ENCODE data around the gene FOLR1.
A peak's percentile ranks its signal among the peaks of the same experiment; 100 is the strongest.
"Not testable (repeated sequence)": the region's sequence is repeated elsewhere in the genome, so short reads cannot be mapped to it uniquely, and the experiment has no call there.

FOLR1 gene

DNA sequence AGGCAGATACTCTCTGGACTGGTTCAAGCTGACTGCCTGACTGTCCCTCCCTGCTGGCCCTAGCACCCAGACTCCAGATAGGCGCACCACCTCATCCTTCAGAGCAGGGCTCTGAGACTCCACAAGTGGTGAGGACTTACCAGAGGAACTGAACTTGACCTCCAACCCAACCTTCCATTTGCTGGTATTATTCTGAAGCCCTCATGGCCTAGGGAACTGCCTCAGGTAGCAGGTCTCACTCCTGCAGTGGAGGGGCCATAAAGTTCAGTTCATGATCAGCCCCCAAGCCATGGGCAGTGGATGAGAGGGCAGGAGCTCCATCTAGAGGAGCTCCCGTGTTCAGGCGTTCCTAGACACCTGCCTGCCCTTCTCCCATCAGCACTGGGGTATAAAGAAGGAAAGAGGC, 10.4 kb upstream of the FOLR1 start:
- DNase-seq (ENCODE audit: low read depth): not testable (repeated sequence)

DNA sequence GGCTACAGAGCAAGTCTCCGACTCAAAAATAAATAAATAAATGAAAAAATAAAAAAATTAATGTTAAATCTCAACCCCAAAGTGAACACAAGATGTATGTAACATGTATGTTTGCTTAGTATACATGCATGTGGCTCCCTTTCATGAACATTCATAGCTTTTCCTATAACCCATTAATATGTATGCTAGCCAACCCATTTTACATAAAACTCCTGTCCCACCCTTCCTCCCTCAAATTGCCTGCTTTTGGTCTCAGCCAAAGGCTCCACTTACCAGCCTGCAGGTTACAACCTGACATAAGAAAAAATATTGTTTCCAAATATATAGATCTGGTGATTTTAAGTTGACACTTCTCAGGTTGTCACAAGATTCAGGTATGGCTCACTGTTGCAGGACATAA, 3.7 kb upstream of the FOLR1 start:
- DNase-seq (ENCODE audit: low read depth): no peak

DNA sequence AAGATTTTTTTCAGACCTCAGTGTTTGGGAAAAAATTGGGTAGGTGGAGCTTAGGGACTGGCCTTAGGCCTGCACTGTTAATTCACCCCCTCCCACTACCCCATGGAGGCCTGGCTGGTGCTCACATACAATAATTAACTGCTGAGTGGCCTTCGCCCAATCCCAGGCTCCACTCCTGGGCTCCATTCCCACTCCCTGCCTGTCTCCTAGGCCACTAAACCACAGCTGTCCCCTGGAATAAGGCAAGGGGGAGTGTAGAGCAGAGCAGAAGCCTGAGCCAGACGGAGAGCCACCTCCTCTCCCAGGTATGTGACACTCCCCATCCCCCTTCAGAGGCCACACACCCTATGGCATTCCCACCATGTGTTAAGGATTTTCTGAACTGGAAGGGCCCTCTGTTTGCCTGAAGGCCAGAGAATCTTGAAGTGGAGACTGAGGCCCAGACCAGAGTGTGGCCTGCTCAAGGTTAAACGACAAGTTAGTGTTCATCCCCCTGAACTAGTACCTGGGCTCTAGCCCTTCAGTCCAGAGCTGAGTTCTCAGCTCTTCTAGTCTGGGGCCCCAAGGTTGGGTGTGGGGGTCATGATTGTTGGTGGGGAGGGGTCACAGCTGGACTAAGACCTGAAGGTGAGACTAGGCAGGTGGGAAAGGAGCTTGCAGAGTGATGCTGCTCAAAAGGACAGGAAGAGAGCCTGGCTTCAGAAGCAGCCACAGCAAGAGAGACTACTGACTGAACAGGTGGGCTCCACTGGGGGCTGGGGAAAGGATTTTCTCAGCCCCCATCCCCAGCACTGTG, 2.3 kb upstream of the FOLR1 start:
- DNase-seq (ENCODE audit: low read depth): no peak

DNA sequence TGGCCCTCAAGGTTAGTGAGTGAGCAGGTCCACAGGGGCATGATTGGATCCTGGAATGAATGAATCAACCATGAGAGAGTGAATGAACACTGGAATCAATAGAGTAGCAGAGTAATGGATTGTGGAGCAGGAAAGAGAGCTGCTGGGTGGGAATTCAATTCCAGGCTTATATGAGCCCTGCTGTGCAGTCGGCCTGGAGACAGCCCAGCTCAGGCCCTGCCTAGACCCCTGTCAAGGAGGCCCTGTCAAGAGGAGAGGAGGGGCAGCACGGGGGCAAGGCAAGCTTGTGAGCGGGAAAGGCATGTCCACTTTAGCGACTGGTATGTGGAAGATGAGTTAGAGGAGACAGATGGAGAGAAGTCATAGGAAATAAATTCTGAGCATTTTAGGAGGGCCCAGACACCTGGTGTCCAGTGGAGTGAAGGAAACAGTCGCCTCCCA, 1.3 kb upstream of the FOLR1 start:
- DNase-seq (ENCODE audit: low read depth): no peak

DNA sequence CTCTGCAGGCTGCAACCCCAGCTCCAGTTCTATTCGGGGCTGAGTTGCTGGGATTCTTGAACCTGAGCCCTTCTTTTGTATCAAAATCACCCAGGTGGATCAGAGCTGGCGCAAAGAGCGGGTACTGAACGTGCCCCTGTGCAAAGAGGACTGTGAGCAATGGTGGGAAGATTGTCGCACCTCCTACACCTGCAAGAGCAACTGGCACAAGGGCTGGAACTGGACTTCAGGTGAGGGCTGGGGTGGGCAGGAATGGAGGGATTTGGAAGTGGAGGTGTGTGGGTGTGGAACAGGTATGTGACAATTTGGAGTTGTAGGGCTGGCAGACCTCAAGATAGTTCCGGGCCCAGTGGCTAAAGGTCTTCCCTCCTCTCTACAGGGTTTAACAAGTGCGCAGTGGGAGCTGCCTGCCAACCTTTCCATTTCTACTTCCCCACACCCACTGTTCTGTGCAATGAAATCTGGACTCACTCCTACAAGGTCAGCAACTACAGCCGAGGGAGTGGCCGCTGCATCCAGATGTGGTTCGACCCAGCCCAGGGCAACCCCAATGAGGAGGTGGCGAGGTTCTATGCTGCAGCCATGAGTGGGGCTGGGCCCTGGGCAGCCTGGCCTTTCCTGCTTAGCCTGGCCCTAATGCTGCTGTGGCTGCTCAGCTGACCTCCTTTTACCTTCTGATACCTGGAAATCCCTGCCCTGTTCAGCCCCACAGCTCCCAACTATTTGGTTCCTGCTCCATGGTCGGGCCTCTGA, 3.8 kb downstream of the FOLR1 start:
- no peak for DNase-seq (ENCODE audit: low read depth)

DNA sequence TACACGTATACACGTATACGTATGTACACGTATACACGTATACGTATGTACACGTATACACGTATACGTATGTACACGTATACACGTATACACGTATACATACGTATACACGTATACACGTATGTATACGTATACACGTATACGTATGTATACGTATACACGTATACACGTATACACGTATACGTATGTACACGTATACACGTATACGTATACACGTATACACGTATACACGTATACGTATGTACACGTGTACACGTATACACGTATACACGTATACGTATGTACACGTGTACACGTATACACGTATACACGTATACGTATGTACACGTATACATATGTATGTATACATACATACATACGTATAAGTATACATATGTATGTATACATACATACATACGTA, 9.5 kb downstream of the FOLR1 start:
- not testable (repeated sequence) for DNase-seq (ENCODE audit: low read depth)

DNA sequence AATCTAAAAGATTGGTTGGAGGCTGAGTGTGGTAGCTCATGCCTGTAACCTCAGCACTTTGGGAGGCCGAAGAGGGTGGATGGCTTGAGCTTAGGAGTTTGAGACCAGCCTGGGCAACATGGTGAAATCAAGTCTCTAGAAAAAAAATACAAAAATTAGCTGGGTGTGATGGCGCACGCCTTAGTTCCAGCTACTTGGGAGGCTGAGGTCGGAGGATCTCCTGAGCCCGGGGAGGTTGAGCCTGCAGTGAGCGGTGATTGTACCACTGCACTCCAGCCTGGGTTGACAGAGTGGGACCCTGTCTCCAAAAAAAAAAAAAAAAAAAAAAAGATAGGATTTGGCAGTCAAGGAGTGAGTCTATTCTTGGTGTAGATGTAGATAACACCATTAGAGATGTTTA, 10.6 kb downstream of the FOLR1 start:
- no peak for DNase-seq (ENCODE audit: low read depth)

DNA sequence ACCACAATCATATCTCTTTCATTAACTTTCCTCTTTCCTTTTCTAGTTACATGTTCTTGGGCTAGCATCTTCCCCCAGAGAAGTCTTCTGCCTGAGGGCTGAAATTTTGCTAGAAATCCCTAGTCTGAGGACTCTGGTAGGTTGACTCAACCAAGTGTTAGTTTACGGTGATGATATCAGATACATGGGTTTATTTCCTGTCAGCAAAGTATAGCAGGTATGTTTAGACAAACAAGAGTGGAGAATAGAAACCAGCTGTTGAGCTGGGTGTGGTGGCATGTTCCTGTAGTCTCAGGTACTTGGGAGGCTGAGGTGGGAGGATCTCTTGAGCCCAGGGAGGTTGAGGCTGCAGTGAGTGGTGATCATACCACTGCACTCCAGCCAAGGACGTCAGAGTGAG, 11.2 kb downstream of the FOLR1 start:
- DNase-seq (ENCODE audit: low read depth): no peak

DNA sequence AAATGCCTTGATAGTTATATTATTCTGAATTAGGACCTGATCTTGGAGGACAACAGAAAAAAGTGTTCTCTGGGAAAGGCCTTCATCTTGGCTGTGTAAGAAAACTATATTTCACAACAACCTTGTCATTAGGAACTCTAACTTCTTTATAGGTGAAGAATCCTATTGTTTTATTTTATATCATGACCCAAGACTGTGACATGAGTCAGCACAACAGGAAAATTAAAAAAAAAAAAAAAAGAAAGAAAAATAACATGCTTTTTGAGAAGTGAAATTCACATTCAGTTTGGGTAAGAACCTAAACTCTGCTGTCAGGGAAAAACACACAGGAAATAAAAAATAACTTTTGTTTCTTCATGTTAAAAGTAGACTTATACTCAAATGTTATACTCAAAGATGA, 12.9 kb downstream of the FOLR1 start:
- DNase-seq (ENCODE audit: low read depth): no peak

DNA sequence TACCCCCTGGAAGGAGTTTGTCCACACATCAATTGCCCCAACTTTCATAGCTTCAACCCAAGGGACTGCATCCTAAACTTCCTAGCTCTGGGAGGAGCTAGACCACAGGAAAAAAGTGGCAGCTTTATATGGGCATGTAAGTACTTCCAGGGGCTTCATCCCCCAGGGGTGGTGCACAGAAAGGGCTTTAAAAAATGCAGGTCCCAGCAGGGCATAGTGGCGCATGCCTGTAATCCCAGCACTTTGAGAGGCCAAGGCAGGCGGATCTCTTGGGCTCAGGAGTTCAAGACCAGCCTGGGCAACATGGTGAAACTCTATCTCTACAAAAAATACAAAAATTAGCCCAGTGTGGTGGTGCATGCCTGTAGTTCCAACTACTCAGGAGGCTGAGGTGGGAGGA, 14.9 kb downstream of the FOLR1 start:
- DNase-seq (ENCODE audit: low read depth): not testable (repeated sequence)

DNA sequence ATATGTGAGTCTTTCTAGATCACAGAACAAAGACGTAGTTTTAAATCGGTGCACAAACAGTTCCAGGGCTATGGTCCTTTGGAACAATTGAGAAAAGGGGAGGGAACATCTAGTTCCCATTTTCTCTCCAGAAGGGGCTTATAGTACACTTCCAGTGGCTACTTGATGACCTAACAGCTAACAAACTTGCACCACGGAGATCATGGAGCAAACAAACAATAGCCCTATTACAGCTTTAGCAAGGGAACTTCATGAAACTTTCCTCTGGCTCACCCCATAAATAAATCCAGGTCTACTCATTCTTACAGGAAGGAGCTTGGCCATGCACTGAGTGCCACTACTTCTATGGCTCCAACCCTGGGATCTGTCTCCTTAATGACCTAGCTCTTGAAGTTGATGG, 16.3 kb downstream of the FOLR1 start:
- DNase-seq (ENCODE audit: low read depth): no peak

DNA sequence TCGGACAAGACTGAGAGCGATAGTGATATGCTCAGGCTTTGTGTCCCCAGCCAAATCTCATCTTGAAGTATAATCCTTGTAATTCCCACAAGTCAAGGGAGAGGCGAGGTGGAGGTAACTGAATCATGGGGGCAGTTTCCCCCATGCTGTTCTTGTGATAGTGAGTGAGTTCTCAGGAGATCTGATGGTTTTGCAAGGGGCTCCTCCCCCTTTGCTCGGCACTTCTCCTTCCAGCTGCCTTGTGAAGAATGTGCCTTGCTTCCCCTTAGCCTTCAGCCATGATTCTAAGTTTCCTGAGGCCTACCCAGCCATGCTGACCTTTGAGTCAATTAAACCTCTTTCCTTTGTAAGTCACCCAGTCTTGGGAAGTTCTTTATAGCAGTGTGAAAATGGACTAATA, 17.2 kb downstream of the FOLR1 start:
- no peak for DNase-seq (ENCODE audit: low read depth)

DNA sequence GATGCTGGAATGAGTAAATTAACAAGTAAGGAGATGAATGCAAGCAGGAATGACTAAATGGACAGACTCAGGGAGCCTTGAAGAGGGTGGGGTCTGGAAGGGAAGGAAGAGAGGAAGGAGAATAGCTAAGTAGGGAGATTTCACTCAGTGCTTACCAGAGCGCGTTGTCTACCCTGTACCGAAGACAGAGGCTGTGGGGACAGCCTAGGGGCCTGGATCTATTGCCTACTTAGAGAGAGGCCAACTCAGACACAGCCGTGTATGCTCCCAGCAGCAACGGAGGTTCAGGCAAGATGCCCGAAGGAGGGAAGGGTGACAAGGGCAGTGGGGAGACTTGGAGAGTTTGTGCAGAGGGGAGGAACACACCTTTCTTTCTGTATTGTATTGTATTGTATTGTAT, 24.7 kb downstream of the FOLR1 start, which contains the start of gene FOLR2:
Gene FOLR2, plus strand, starts transcription at position 157 of the 400 bp plus-strand sequence. CDS start 1,791 bp downstream, outside the sequence.
- no peak for DNase-seq (ENCODE audit: low read depth)

DNA sequence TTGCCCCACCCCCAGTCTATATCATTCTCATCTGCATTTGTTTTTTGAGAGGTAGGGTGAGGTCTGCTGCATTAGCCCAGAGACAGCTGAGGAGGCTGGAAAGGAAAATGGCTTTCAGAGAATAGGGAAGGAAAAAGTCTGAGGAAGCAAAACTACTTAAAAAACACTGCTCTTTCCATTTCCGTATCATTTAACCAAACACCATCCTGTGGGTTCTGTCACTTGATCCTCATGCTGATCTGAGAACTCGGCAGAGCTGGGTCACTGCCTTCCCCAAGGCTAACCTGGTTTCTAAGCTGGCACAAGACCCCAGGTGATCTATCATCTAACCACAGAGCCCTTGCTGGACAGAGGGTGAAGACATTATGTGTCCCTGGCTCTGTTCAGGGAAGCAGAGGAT, 25.9 kb downstream of the FOLR1 start:
- no peak for DNase-seq (ENCODE audit: low read depth)

DNA sequence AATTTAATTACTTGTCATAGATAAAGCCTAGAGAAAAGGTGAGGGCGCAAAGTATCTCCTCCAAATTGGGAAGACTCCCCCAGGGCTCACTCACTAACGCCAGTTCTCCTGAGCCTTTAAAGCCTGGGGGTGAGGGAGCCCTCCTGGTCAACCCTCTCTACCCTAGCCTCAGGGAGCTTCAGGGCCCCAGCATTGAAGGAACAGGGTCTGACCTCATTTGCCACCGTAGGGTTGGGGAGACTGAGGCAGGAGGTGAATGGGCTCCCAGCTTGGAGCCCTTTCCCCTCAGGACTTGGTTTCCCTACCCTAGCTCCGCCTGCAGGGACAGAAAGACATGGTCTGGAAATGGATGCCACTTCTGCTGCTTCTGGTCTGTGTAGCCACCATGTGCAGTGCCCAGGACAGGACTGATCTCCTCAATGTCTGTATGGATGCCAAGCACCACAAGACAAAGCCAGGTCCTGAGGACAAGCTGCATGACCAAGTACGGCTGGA, 26.4 kb downstream of the FOLR1 start:
- no peak for DNase-seq (ENCODE audit: low read depth)

DNA sequence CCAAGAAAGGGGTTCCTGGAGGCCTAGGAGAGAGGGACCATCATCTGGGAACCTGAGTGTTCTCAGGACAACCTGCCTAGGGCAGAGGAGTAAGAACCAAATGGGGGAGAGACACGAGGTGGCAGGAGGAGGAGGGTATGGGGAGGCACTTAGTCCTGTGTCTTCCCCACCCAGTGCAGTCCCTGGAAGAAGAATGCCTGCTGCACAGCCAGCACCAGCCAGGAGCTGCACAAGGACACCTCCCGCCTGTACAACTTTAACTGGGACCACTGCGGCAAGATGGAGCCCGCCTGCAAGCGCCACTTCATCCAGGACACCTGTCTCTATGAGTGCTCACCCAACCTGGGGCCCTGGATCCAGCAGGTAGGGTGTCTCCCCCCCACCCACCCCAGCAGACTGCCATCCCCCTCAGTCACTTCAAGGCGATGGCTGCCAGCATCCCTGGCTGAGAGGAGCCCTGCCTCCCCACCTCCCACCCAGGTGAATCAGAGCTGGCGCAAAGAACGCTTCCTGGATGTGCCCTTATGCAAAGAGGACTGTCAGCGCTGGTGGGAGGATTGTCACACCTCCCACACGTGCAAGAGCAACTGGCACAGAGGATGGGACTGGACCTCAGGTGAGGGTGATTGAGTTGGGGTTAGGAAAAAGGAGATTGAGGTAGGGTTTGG, 28.9 kb downstream of the FOLR1 start:
- DNase-seq (ENCODE audit: low read depth): no peak

DNA sequence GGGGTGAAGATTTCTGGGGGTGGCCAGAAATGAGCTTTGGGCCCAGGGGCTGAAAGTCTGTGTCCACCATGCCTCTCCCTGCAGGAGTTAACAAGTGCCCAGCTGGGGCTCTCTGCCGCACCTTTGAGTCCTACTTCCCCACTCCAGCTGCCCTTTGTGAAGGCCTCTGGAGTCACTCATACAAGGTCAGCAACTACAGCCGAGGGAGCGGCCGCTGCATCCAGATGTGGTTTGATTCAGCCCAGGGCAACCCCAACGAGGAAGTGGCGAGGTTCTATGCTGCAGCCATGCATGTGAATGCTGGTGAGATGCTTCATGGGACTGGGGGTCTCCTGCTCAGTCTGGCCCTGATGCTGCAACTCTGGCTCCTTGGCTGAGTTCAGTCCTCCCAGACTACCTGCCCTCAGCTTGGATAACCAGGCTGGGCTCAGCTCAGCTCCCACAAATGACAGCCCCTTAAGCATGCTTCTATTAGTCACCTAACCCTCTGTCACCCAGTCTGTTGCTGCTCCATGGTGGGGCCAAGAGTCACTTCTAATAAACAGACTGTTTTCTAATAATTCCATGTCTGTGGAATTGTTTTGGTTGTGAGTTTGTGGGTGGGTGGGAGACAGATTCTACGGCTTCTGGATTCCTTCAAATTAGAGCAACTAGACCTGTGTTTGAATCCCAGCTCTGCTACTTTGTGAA, 29.6 kb downstream of the FOLR1 start:
- DNase-seq (ENCODE audit: low read depth): no peak

DNA sequence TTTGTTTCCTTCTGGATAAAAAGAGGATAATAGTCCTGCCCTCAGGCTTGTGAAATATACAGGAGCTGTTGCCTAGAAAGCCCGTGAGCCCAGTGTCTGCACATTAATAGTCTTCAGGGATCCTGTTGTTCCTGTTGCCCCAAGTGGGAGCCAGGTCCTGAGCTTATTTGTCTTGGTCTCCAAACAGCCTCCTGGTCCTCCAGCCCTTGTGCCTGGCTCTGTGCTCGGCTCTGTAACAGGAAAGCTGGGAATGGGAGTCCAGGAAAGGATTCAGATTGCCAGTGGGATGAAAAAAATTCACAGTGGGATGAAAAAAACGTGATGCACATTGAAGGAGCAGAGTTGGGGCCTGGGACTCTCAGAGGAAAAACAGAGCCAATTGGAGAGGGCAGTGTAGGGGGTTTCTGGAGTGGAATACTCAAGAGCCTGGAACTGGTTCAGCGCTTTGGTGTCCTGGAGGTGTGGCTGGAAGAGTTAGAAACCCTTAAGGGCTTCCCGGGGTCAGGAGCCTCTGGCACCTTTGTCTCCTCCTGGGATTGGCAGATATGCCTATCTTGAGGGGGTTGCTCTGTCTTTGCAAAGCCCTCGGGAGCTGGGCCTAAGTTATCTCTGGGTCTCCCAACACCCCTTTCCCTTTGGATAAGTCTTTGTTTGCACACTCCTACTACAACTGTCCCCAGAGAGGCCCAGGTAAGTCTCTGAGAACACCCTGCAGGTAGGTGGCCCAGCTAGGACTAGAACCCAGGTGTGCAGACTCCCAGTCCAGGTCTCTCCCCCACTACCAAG, 30.4 kb downstream of the FOLR1 start:
- no peak for DNase-seq (ENCODE audit: low read depth)

DNA sequence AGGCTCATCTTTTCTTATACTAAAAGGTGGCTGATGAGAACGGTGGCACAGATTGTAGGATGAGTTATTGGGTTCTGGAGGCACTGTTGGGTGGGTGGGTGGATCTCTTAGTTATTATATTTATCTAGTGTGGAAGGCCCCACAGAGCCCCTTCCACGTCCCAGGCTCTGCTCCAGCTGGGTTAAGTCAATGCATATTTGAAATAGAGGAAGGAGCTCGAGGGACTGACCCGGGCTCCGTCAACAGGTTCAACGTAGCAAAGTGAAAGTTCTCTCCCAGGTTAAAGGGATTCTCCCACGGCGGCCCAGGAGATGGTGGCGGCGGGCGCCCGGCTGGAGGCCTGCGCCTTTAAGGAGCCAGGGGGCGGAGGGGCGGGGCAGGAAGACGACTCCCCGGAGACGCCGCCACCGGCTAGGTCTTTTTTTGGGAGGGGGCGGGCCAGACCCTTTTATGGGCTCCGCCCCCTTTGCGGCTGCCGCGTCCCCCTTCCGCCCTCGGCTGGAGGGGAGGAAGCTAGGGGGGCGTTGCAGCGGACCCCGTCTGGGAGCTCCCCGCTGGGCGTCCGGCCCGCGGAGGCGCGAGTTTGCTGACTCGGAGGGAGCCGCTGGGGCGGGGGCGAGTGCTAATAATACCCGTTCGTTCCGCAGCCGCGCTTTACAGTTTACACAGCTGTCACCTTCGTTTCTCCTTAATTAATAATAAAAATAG, 31.1 kb downstream of the FOLR1 start:
- peak; percentile 89 for DNase-seq (ENCODE audit: low read depth)
